HFFc6 (cell line): Measurements from ENCODE around the gene NECAB3. TPM values are rescaled to one million over a fixed set of nuclear protein-coding genes. Genes with fewer than 3 reads are reported as not detected.
A peak's percentile ranks its signal among the peaks of the same experiment; 100 is the strongest.
"Not testable (repeated sequence)": the region's sequence is repeated elsewhere in the genome, so short reads cannot be mapped to it uniquely, and the experiment has no call there.

Experiments used
- DNase-seq: peaks from one replicate; pipeline ENCODE4 v3.0.0-alpha.2; 2018
- H3K27ac Mint-ChIP-seq: 2 replicates; pipeline ENCODE4 v1.8.0; 2020; ENCODE audit warnings: mild to moderate bottlenecking, mixed read lengths
- H3K27me3 Mint-ChIP-seq: 2 replicates; pipeline ENCODE4 v1.8.0; 2021; ENCODE audit warnings: mild to moderate bottlenecking, moderate library complexity, mixed read lengths; ENCODE audit not compliant: insufficient read depth
- H3K36me3 Mint-ChIP-seq: 2 replicates; pipeline ENCODE4 v1.8.0; 2021; ENCODE audit warnings: low read depth, mixed read lengths
- H3K4me1 Mint-ChIP-seq: 2 replicates; pipeline ENCODE4 v1.8.0; 2020; ENCODE audit warnings: low read depth, mixed read lengths
- H3K4me3 Mint-ChIP-seq: 2 replicates; pipeline ENCODE4 v1.8.0; 2020; ENCODE audit warnings: mild to moderate bottlenecking, moderate library complexity, mixed read lengths
- H3K9me3 Mint-ChIP-seq: 2 replicates; pipeline ENCODE4 v1.8.0; 2020; ENCODE audit warnings: mild to moderate bottlenecking, mixed read lengths
- total RNA-seq, 6 experiments: library from RNA; stranded (reverse); fragmentation: NEBNext Ultra II Directional; extraction: Animal tissue kit (Norgen Biotek cat#: 25700); gene quantifications; 2 replicates in 1 of 6; 3 replicates in 5 of 6; pipeline ENCODE4 v1.2.3, GENCODE V29; 2021
- TF ChIP-seq, protein P1 (sequence below): fragments of 200-600 bp; sonication (generic); IDR thresholded peaks from 2 replicates; pipeline ENCODE4 v1.5.0; 2021; ENCODE audit warnings: antibody characterized with exemption, mild to moderate bottlenecking

Gene NECAB3
- total RNA-seq, 6 experiments from 2014 or later = 24.9 to 30.0 (median 27.0) TPM

- Mint-ChIP-seq H3K36me3 (no peaks in the 10 kb centered on the region), H3K27me3 (no peaks in the 10 kb centered on the region; the same call in 1 of the 2 replicates), H3K9me3 (no peaks in the 10 kb centered on the region), H3K4me1 (peaks cover 13% of the 10 kb centered on the region), H3K4me3 (no peak overlapping the region), H3K27ac (no peak overlapping the region)
- DNase-seq = no peak
- TF ChIP-seq, protein P1, sequence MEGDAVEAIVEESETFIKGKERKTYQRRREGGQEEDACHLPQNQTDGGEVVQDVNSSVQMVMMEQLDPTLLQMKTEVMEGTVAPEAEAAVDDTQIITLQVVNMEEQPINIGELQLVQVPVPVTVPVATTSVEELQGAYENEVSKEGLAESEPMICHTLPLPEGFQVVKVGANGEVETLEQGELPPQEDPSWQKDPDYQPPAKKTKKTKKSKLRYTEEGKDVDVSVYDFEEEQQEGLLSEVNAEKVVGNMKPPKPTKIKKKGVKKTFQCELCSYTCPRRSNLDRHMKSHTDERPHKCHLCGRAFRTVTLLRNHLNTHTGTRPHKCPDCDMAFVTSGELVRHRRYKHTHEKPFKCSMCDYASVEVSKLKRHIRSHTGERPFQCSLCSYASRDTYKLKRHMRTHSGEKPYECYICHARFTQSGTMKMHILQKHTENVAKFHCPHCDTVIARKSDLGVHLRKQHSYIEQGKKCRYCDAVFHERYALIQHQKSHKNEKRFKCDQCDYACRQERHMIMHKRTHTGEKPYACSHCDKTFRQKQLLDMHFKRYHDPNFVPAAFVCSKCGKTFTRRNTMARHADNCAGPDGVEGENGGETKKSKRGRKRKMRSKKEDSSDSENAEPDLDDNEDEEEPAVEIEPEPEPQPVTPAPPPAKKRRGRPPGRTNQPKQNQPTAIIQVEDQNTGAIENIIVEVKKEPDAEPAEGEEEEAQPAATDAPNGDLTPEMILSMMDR = no peak
Observed at GRCh38 chr20:33701629-33702450, 27.6 kb upstream of the NECAB3 start.

DNA sequence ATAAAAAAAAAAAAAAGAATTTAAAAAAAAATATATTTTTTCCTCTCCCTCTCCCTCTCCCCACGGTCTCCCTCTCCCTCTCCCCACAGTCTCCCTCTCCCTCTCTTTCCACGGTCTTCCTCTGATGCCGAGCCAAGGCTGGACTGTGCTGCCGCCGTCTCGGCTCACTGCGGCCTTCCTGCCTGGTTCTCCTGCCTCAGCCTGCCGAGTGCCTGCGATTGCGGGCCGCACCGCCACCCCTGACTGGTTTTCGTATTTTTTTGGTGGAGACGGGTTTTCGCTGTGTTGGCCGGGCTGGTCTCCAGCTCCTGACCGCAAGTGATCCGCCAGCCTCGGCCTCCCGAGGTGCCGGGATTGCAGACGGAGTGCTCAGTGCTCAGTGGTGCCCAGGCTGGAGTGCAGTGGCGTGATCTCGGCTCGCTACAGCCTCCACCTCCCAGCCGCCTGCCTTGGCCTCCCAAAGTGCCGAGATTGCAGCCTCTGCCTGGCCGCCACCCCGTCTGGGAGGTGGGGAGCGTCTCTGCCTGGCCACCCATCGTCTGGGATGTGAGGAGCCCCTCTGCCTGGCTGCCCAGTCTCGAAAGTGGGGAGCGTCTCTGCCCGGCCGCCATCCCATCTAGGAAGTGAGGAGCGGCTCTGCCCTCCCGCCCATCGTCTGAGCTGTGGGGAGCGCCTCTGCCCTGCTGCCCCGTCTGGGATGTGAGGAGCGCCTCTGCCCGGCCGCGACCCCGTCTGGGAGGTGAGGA is 26.6 kb upstream of the NECAB3 start:
- not testable (repeated sequence) for H3K4me3 Mint-ChIP-seq, H3K36me3 Mint-ChIP-seq, DNase-seq, H3K9me3 Mint-ChIP-seq, H3K27ac Mint-ChIP-seq, H3K27me3 Mint-ChIP-seq
- peaks cover 17% of the 10 kb centered on the region for H3K4me1 Mint-ChIP-seq

DNA sequence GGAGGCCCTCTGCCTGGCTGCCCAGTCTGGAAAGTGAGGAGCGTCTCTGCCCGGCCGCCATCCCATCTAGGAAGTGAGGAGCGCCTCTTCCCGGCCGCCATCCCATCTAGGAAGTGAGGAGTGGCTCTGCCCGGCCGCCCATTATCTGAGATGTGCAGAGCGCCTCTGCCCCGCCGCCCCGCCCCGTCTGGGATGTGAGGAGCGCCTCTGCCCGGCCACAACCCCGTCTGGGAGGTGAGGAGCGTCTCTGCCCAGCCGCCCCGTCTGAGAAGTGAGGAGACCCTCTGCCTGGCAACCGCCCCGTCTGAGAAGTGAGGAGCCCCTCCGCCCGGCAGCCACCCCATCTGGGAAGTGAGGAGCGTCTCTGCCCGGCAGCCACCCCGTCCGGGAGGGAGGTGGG is 24.7 kb upstream of the NECAB3 start:
- H3K4me1 Mint-ChIP-seq = peaks cover 12% of the 10 kb centered on the region
- H3K9me3 Mint-ChIP-seq, H3K36me3 Mint-ChIP-seq: not testable (repeated sequence)

GRCh38 chr20:33697129-33697528 is 22.9 kb upstream of the NECAB3 start:
- Mint-ChIP-seq H3K4me1 (peaks cover 12% of the 10 kb centered on the region), H3K27ac (peak overlapping the region; percentile 57), H3K36me3 (no peaks in the 10 kb centered on the region), H3K9me3 (no peaks in the 10 kb centered on the region), H3K27me3 (no peaks in the 10 kb centered on the region; the same call in 1 of the 2 replicates), H3K4me3 (peak overlapping the region; percentile 42; the same call in 1 of the 2 replicates)
- DNase-seq = peak; percentile 62
- TF ChIP-seq, protein P1 = no peak

More for the DNA sequence above, 24.7 kb upstream of the NECAB3 start:
- not testable (repeated sequence) for DNase-seq, H3K4me3 Mint-ChIP-seq, H3K27ac Mint-ChIP-seq, H3K27me3 Mint-ChIP-seq

DNA sequence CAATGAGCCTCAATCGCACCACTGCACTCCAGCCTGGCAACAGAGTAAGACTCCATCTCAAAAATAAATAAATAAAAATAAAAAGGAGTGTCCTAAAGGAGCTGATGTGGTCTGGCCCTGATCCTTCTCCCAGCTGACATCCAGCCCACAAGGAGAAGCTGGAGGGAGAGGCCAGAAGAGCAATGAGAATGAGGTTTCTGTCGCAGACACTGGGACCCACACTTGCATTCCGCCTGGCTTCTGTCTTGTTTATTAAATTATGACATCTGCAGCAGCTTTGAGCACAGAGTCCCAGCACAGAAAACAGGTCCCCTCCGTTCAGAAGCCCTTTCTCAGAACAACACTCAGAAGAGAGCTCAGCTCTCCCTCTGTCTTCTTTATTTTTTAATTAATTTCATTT is 22.2 kb upstream of the NECAB3 start:
- no peak overlapping the region for H3K27ac Mint-ChIP-seq
- no peak for DNase-seq
- no peaks in the 10 kb centered on the region; the same call in 1 of the 2 replicates for H3K27me3 Mint-ChIP-seq
- no peaks in the 10 kb centered on the region for H3K36me3 Mint-ChIP-seq
- TF ChIP-seq, protein P1 = no peak
- no peaks in the 10 kb centered on the region for H3K9me3 Mint-ChIP-seq
- H3K4me3 Mint-ChIP-seq = no peak overlapping the region; the same call in 1 of the 2 replicates
- H3K4me1 Mint-ChIP-seq = peaks cover 12% of the 10 kb centered on the region

GRCh38 chr20:33694639-33695012 is 20.4 kb upstream of the NECAB3 start:
- no peaks in the 10 kb centered on the region for H3K9me3 Mint-ChIP-seq
- H3K27ac Mint-ChIP-seq = no peak overlapping the region

More at GRCh38 chr20:33694639-33695012, 20.4 kb upstream of the NECAB3 start:
- no peak overlapping the region for H3K4me3 Mint-ChIP-seq
- H3K36me3 Mint-ChIP-seq = no peaks in the 10 kb centered on the region
- no peak for DNase-seq
- H3K4me1 Mint-ChIP-seq = peaks cover 19% of the 10 kb centered on the region
- TF ChIP-seq, protein P1 = no peak
- H3K27me3 Mint-ChIP-seq = no peaks in the 10 kb centered on the region; the same call in 1 of the 2 replicates
